K562 (cell line): ENCODE data around the gene SPRED2. TPM values are rescaled to one million over a fixed set of nuclear protein-coding genes. Genes with fewer than 3 reads are reported as not detected.

Experiments
- BCOR ChIP-seq: fragments of 450-650 bp; IDR thresholded peaks from 2 replicates; pipeline ENCODE4 v1.6.1; 2016
- BRD9 ChIP-seq: fragments of 450-650 bp; IDR thresholded peaks from 2 replicates; pipeline ENCODE4 v1.6.1; 2018; ENCODE audit warnings: low read depth; ENCODE audit not compliant: partially characterized antibody
- FOXK2 ChIP-seq, 2 experiments: fragments of 450-650 bp; IDR thresholded peaks in 1 of 2; conservative IDR thresholded peaks in 1 of 2; 2 replicates each; pipeline ENCODE4 v1.6.1; 2016; ENCODE audit warnings: low read depth in 2 of 2, mild to moderate bottlenecking in 1 of 2
- GABPA ChIP-seq: fragments of 200-800 bp; sonication (Bioruptor generic); conservative IDR thresholded peaks from 2 replicates; pipeline ENCODE4 v1.6.1; 2016; ENCODE audit warnings: low read depth, missing genetic modification characterization, missing compliant biosample characterization
- GATA2 ChIP-seq: sonication (generic); formaldehyde crosslinking; IDR thresholded peaks from 2 replicates; pipeline ENCODE4 v1.4.0; 2020; ENCODE audit warnings: mild to moderate bottlenecking, missing genetic modification reagents
- HDAC1 ChIP-seq, 2 experiments: fragments of 450-650 bp; IDR thresholded peaks; 2 replicates each; pipeline ENCODE4 v1.6.1; 2016 to 2017; ENCODE audit warnings: inconsistent platforms in 1 of 2, mild to moderate bottlenecking in 1 of 2, moderate library complexity in 1 of 2
- HDAC2 ChIP-seq: fragments of 450-650 bp; IDR thresholded peaks from 2 replicates; pipeline ENCODE4 v1.6.1; 2016; ENCODE audit warnings: mild to moderate bottlenecking
- JUN ChIP-seq, 2 experiments: sonication (generic) in 1 of 2; formaldehyde crosslinking in 1 of 2; IDR thresholded peaks; 2 replicates each; pipeline versions ENCODE4 v1.6.1 to v1.8.0; 2012 to 2022; ENCODE audit warnings: borderline replicate concordance in 2 of 2, mild to moderate bottlenecking in 2 of 2, improper control_type of control experiment in 1 of 2, low read depth in 1 of 2, low read length in 1 of 2, missing genetic modification reagents in 1 of 2
- MYC ChIP-seq, 2 experiments: fragments of 250-450 bp in 1 of 2; sonication (Bioruptor Pico) in 1 of 2; IDR thresholded peaks; 2 replicates each; pipeline versions ENCODE4 v1.5.1 to v1.6.1; 2012 to 2021; ENCODE audit warnings: low read depth in 2 of 2, borderline replicate concordance in 1 of 2, improper control_type of control experiment in 1 of 2, low read length in 1 of 2, mild to moderate bottlenecking in 1 of 2, moderate library complexity in 1 of 2
- NCOA1 ChIP-seq: fragments of 450-650 bp; IDR thresholded peaks from 2 replicates; pipeline ENCODE4 v1.6.1; 2016; ENCODE audit warnings: low read depth
- TEAD1 ChIP-seq, 2 experiments: fragments of 450-650 bp in 1 of 2; sonication (generic) in 1 of 2; formaldehyde crosslinking; IDR thresholded peaks; 2 replicates each; pipeline versions ENCODE4 v1.4.0 to v1.8.0; 2020 to 2022; ENCODE audit warnings: mild to moderate bottlenecking in 2 of 2, missing genetic modification reagents in 1 of 2
- TGIF2 ChIP-seq: sonication (generic); formaldehyde crosslinking; IDR thresholded peaks from 2 replicates; pipeline ENCODE4 v1.8.1; 2022; ENCODE audit warnings: mild to moderate bottlenecking, missing genetic modification reagents, moderate library complexity
- THRAP3 ChIP-seq: fragments of 450-650 bp; IDR thresholded peaks from 2 replicates; pipeline ENCODE4 v1.6.1; 2016; ENCODE audit warnings: mild to moderate bottlenecking, inconsistent platforms, borderline replicate concordance
- ZNF232 ChIP-seq: sonication (generic); formaldehyde crosslinking; IDR thresholded peaks from 2 replicates; pipeline ENCODE4 v1.8.0; 2022; ENCODE audit warnings: mild to moderate bottlenecking, missing genetic modification reagents
- ZSCAN32 ChIP-seq: fragments of 450-650 bp; formaldehyde crosslinking; IDR thresholded peaks from 2 replicates; pipeline ENCODE4 v1.4.0; 2020; ENCODE audit warnings: mild to moderate bottlenecking, moderate library complexity
- polyA plus RNA-seq, 8 experiments: library from polyadenylated mRNA; depleted of rRNA in 4 of 8; stranded (reverse) in 5 of 8; unstranded in 3 of 8; fragments of >200 nt; fragmentation: Nextera tagmentation in 2 of 8; fragmentation: Illumina TruSeq in 1 of 8; extraction: Ambion mirVana in 2 of 8; extraction: Trizol in 1 of 8; gene quantifications; 2 replicates each; pipeline versions ENCODE4 v1.2.1 to v1.2.3, GENCODE V29; 2011 to 2014; ENCODE audit warnings: inconsistent platforms in 1 of 8, missing spikeins in 1 of 8
- total RNA-seq, 7 experiments: library from RNA; depleted of rRNA in 6 of 7; stranded (reverse); fragments of >200 nt in 6 of 7; fragmentation: Illumina TruSeq in 2 of 7; extraction: Trizol in 2 of 7; gene quantifications; 2 replicates each; pipeline versions ENCODE4 v1.2.1 to v1.2.3, GENCODE V29; 2011 to 2021; ENCODE audit warnings: low replicate concordance in 1 of 7
- TF ChIP-seq, protein P1 (sequence below): sonication (generic); formaldehyde crosslinking; IDR thresholded peaks from 2 replicates; pipeline ENCODE4 v1.8.0; 2023; ENCODE audit warnings: mild to moderate bottlenecking, missing genetic modification reagents
- TF ChIP-seq, protein P2 (sequence below): fragments of 250-450 bp; sonication (Bioruptor Pico); IDR thresholded peaks from 2 replicates; pipeline ENCODE4 v1.5.0; 2020; ENCODE audit warnings: mild to moderate bottlenecking, borderline replicate concordance
- TF ChIP-seq, protein P3 (sequence below): fragments of 450-650 bp; IDR thresholded peaks from 2 replicates; pipeline ENCODE4 v1.6.1; 2016
- TF ChIP-seq, protein P4 (sequence below): fragments of 250-450 bp; sonication (Bioruptor Pico); IDR thresholded peaks from 2 replicates; pipeline ENCODE4 v1.5.0; 2021

SPRED2 gene
- total and polyA plus RNA-seq, 9 of the 15 experiments (the other 6 are each of a cell fraction or from before 2014, with no cell fraction given) = 4.6 to 50.8 (median 14.1) TPM

DNA sequence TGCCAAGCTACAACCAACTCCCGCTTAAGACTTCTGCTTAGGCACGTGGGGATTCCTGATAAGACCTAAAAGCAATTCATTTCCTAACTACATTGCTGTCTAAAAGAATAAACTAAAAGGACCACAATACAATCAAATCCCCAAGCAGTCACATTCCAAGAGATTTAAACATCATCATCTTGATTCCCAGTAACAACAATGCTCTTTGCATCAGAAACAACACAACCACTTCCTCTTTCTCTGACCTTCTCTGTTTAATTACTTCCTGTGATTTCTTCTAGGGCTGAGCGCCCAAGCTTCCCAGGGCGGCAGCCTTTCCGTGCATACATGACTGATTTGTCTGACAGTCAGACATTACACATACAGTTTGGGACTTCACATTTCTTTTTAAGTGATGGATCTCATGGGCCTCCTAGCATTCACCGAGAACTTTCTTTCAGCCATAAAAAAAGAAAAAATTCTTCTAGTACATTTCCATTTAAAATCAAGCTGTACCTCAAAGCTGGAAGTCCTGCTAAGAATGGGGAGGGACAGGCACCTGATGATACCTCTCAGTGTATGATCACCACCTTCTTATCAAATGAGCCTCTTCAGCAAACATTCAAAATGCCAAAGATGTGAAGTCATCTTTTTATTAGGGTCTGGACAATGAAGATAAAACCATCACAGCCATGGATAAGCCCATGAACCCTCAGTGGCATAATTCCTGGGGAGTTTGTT is 11.5 kb downstream of the SPRED2 start (continued):
- TF ChIP-seq, protein P1, sequence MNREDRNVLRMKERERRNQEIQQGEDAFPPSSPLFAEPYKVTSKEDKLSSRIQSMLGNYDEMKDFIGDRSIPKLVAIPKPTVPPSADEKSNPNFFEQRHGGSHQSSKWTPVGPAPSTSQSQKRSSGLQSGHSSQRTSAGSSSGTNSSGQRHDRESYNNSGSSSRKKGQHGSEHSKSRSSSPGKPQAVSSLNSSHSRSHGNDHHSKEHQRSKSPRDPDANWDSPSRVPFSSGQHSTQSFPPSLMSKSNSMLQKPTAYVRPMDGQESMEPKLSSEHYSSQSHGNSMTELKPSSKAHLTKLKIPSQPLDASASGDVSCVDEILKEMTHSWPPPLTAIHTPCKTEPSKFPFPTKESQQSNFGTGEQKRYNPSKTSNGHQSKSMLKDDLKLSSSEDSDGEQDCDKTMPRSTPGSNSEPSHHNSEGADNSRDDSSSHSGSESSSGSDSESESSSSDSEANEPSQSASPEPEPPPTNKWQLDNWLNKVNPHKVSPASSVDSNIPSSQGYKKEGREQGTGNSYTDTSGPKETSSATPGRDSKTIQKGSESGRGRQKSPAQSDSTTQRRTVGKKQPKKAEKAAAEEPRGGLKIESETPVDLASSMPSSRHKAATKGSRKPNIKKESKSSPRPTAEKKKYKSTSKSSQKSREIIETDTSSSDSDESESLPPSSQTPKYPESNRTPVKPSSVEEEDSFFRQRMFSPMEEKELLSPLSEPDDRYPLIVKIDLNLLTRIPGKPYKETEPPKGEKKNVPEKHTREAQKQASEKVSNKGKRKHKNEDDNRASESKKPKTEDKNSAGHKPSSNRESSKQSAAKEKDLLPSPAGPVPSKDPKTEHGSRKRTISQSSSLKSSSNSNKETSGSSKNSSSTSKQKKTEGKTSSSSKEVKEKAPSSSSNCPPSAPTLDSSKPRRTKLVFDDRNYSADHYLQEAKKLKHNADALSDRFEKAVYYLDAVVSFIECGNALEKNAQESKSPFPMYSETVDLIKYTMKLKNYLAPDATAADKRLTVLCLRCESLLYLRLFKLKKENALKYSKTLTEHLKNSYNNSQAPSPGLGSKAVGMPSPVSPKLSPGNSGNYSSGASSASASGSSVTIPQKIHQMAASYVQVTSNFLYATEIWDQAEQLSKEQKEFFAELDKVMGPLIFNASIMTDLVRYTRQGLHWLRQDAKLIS (CRISPR knock-in tag) = no peak
- TF ChIP-seq HDAC2 (peak; percentile 81), GABPA (tag) (peak; percentile 91), GATA2 (no peak), MYC (IDR thresholded peaks at IDR 0.05; ENCODE audit: low read depth, low read length) (peak; percentile 41), MYC (CRISPR knock-in tag; IDR thresholded peaks at IDR 0.05; ENCODE audit: borderline replicate concordance, low read depth) (no peak), ZSCAN32 (CRISPR knock-in tag) (no peak), THRAP3 (no peak), NCOA1 (no peak), TGIF2 (CRISPR knock-in tag) (no peak), BCOR (peak; percentile 26; the same call in 1 of the 2 replicates), ZNF232 (no peak), JUN (IDR thresholded peaks at IDR 0.05; ENCODE audit: borderline replicate concordance, low read depth, low read length) (0 out of 2 replicates have a peak, but pooled peaks have one; percentile 40), JUN (CRISPR knock-in tag; IDR thresholded peaks at IDR 0.05; ENCODE audit: borderline replicate concordance) (no peak), HDAC1 (IDR thresholded peaks at IDR 0.05) (peak in 1 of 2 experiments; percentile 91; a peak in 2 of 4 replicates), BRD9 (no peak), TEAD1 (CRISPR knock-in tag; IDR thresholded peaks at IDR 0.05) (peak in 1 of 2 experiments; percentile 81; a peak in 1 of 4 replicates), FOXK2 (conservative IDR thresholded peaks at IDR 0.05 in 1 of 2, IDR thresholded peaks at IDR 0.05 in 1 of 2; ENCODE audit: low read depth in 2 of 2) (peak; percentile 47 to 77; a peak in 3 of 4 replicates)
- TF ChIP-seq, protein P2, sequence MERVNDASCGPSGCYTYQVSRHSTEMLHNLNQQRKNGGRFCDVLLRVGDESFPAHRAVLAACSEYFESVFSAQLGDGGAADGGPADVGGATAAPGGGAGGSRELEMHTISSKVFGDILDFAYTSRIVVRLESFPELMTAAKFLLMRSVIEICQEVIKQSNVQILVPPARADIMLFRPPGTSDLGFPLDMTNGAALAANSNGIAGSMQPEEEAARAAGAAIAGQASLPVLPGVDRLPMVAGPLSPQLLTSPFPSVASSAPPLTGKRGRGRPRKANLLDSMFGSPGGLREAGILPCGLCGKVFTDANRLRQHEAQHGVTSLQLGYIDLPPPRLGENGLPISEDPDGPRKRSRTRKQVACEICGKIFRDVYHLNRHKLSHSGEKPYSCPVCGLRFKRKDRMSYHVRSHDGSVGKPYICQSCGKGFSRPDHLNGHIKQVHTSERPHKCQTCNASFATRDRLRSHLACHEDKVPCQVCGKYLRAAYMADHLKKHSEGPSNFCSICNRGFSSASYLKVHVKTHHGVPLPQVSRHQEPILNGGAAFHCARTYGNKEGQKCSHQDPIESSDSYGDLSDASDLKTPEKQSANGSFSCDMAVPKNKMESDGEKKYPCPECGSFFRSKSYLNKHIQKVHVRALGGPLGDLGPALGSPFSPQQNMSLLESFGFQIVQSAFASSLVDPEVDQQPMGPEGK (CRISPR knock-in tag) = no peak
- TF ChIP-seq, protein P3, sequence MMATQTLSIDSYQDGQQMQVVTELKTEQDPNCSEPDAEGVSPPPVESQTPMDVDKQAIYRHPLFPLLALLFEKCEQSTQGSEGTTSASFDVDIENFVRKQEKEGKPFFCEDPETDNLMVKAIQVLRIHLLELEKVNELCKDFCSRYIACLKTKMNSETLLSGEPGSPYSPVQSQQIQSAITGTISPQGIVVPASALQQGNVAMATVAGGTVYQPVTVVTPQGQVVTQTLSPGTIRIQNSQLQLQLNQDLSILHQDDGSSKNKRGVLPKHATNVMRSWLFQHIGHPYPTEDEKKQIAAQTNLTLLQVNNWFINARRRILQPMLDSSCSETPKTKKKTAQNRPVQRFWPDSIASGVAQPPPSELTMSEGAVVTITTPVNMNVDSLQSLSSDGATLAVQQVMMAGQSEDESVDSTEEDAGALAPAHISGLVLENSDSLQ = peak; percentile 70
- TF ChIP-seq, protein P4, sequence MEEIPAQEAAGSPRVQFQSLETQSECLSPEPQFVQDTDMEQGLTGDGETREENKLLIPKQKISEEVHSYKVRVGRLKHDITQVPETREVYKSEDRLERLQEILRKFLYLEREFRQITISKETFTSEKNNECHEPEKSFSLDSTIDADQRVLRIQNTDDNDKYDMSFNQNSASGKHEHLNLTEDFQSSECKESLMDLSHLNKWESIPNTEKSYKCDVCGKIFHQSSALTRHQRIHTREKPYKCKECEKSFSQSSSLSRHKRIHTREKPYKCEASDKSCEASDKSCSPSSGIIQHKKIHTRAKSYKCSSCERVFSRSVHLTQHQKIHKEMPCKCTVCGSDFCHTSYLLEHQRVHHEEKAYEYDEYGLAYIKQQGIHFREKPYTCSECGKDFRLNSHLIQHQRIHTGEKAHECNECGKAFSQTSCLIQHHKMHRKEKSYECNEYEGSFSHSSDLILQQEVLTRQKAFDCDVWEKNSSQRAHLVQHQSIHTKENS = no peak
